IMR-90 (cell line): ENCODE data around the gene PRKACB. TPM values are rescaled to one million over a fixed set of nuclear protein-coding genes. Genes with fewer than 3 reads are reported as not detected.

Source experiments
- ATAC-seq: fragments of 200-7000 bp; cut with Tn5 transposase; 2 replicates; pipeline ENCODE4 v1.9.1; 2020; ENCODE audit warnings: low read depth, mild to moderate bottlenecking, moderate library complexity
- BruUV-seq: library from RNA; stranded (reverse); fragments of 400-500 nt; replicated peaks from 2 replicates; lab custom pipeline; 2021; lab: Mats Ljungman, UMichigan
- CTCF ChIA-PET: fragments of 300-600 bp; formaldehyde crosslinking; extraction: SDS; loops from one replicate; lab custom pipeline; 2021; ENCODE audit warnings: antibody characterized with exemption; lab: Yijun Ruan, JAX
- POLR2A ChIA-PET: fragments of 300-600 bp; sonication (Branson Sonifier 250); formaldehyde crosslinking; loops from one replicate; lab custom pipeline; 2022; ENCODE audit warnings: antibody characterized with exemption; ENCODE audit not compliant: unreplicated experiment; lab: Charles Lee
- DNase-seq: peaks from one replicate; pipeline ENCODE4 v3.0.0; 2013
- H2AFZ ChIP-seq: replicated peaks from 2 replicates; pipeline ENCODE3; 2013; ENCODE audit warnings: low read length, mild to moderate bottlenecking; ENCODE audit not compliant: poor library complexity
- H2AK5ac ChIP-seq: 2 replicates; pipeline ENCODE4 v1.6.1; 2013; ENCODE audit warnings: low read depth, low read length, inconsistent platforms
- H2AK9ac ChIP-seq: replicated peaks from 2 replicates; pipeline ENCODE3; 2013; ENCODE audit warnings: mild to moderate bottlenecking, low read depth, low read length, moderate library complexity; ENCODE audit not compliant: poor library complexity
- H2BK120ac ChIP-seq: 2 replicates; pipeline ENCODE4 v1.6.1; 2013; ENCODE audit warnings: low read depth, low read length, inconsistent platforms
- H2BK15ac ChIP-seq: 3 replicates; pipeline ENCODE4 v1.6.1; 2013; ENCODE audit warnings: low read depth, low read length, inconsistent platforms
- H2BK20ac ChIP-seq: 2 replicates; pipeline ENCODE4 v1.6.1; 2013; ENCODE audit warnings: low read depth, mild to moderate bottlenecking, inconsistent platforms, low read length, moderate library complexity
- H2BK5ac ChIP-seq: 2 replicates; pipeline ENCODE4 v1.6.1; 2013; ENCODE audit warnings: mild to moderate bottlenecking, low read depth, low read length, inconsistent platforms; ENCODE audit not compliant: poor library complexity, severe bottlenecking
- H3K14ac ChIP-seq: replicated peaks from 2 replicates; pipeline ENCODE4 v1.6.1; 2013; ENCODE audit warnings: low read depth, low read length, inconsistent platforms
- H3K18ac ChIP-seq: 2 replicates; pipeline ENCODE4 v1.6.1; 2013; ENCODE audit warnings: low read depth, low read length, control low read depth
- H3K23ac ChIP-seq: 2 replicates; pipeline ENCODE4 v1.6.1; 2013; ENCODE audit warnings: low read depth, low read length, inconsistent platforms
- H3K27ac ChIP-seq: 2 replicates; pipeline ENCODE4 v1.5.1; 2013; ENCODE audit warnings: mild to moderate bottlenecking, control low read depth, low read length; ENCODE audit not compliant: insufficient read depth
- H3K27me3 ChIP-seq: 2 replicates; pipeline ENCODE4 v1.6.1; 2013; ENCODE audit warnings: low read length; ENCODE audit not compliant: control insufficient read depth, insufficient read depth
- H3K36me3 ChIP-seq: 2 replicates; pipeline ENCODE4 v1.6.1; 2013; ENCODE audit warnings: low read length, mixed read lengths; ENCODE audit not compliant: control insufficient read depth, insufficient read depth
- H3K4ac ChIP-seq: 2 replicates; pipeline ENCODE4 v1.6.1; 2013; ENCODE audit warnings: low read depth, low read length, inconsistent platforms
- H3K4me1 ChIP-seq: 2 replicates; pipeline ENCODE4 v1.6.1; 2013; ENCODE audit warnings: low read length, mixed read lengths; ENCODE audit not compliant: control insufficient read depth, insufficient read depth
- H3K4me2 ChIP-seq: 2 replicates; pipeline ENCODE4 v1.6.1; 2013; ENCODE audit warnings: low read depth, mild to moderate bottlenecking, control low read depth, low read length, moderate library complexity
- H3K4me3 ChIP-seq: 2 replicates; pipeline ENCODE4 v1.5.1; 2013; ENCODE audit warnings: low read depth, mild to moderate bottlenecking, control low read depth, low read length, moderate library complexity; ENCODE audit not compliant: insufficient read depth
- H3K56ac ChIP-seq: 2 replicates; pipeline ENCODE4 v1.6.1; 2013; ENCODE audit warnings: low read length, inconsistent platforms; ENCODE audit not compliant: insufficient read depth; ENCODE audit errors: extremely low read depth
- H3K79me1 ChIP-seq, 2 experiments: 2 replicates each; pipeline ENCODE4 v1.6.1; 2013; ENCODE audit warnings: low read length in 2 of 2, inconsistent platforms in 1 of 2, low read depth in 1 of 2
- H3K9ac ChIP-seq: 2 replicates; pipeline ENCODE4 v1.6.1; 2013; ENCODE audit warnings: low read depth, low read length, control low read depth
- H3K9me1 ChIP-seq: 2 replicates; pipeline ENCODE4 v1.6.1; 2013; ENCODE audit warnings: low read length, inconsistent platforms; ENCODE audit not compliant: insufficient read depth
- H3K9me3 ChIP-seq: 2 replicates; pipeline ENCODE4 v1.6.1; 2013; ENCODE audit warnings: low read length; ENCODE audit not compliant: control insufficient read depth, insufficient read depth
- H4K20me1 ChIP-seq: 2 replicates; pipeline ENCODE4 v1.6.1; 2013; ENCODE audit warnings: low read length, inconsistent platforms; ENCODE audit not compliant: insufficient read depth
- H4K5ac ChIP-seq: 2 replicates; pipeline ENCODE4 v1.6.1; 2013; ENCODE audit warnings: mild to moderate bottlenecking, low read depth, low read length, control low read depth
- H4K8ac ChIP-seq, 2 experiments: 2 replicates each; pipeline ENCODE4 v1.6.1; 2013; ENCODE audit warnings: low read depth in 2 of 2, low read length in 2 of 2, control low read depth in 1 of 2, inconsistent platforms in 1 of 2
- H4K91ac ChIP-seq: 2 replicates; pipeline ENCODE4 v1.6.1; 2013; ENCODE audit warnings: low read depth, low read length, inconsistent platforms; ENCODE audit not compliant: insufficient read depth
- BHLHE40 ChIP-seq: fragments of 150-350 bp; IDR thresholded peaks from 2 replicates; pipeline ENCODE4 v1.6.1; 2016; ENCODE audit warnings: mild to moderate bottlenecking, low read depth, low read length
- CEBPB ChIP-seq: IDR thresholded peaks from 2 replicates; pipeline ENCODE4 v1.6.1; 2012; ENCODE audit warnings: low read depth, low read length, improper control_type of control experiment
- CHD1 ChIP-seq: IDR thresholded peaks from 2 replicates; pipeline ENCODE4 v1.6.1; 2012; ENCODE audit warnings: low read depth, low read length, improper control_type of control experiment
- MAFK ChIP-seq: IDR thresholded peaks from 2 replicates; pipeline ENCODE4 v1.6.1; 2012; ENCODE audit warnings: low read depth, low read length, improper control_type of control experiment
- MAZ ChIP-seq: IDR thresholded peaks from 2 replicates; pipeline ENCODE4 v1.6.1; 2012; ENCODE audit warnings: low read depth, mild to moderate bottlenecking, low read length, improper control_type of control experiment, moderate library complexity, borderline replicate concordance
- NFE2L2 ChIP-seq: fragments of 150-350 bp; IDR thresholded peaks from 2 replicates; pipeline ENCODE4 v1.6.1; 2016; ENCODE audit warnings: low read depth, mild to moderate bottlenecking, low read length
- POLR2A ChIP-seq: IDR thresholded peaks from 2 replicates; pipeline ENCODE4 v1.6.1; 2012; ENCODE audit warnings: mild to moderate bottlenecking, low read depth, low read length
- RAD21 ChIP-seq: IDR thresholded peaks from 2 replicates; pipeline ENCODE4 v1.6.1; 2012; ENCODE audit warnings: low read length, improper control_type of control experiment
- RFX5 ChIP-seq: IDR thresholded peaks from 2 replicates; pipeline ENCODE4 v1.8.0; 2012; ENCODE audit warnings: low read depth, mild to moderate bottlenecking, low read length, moderate library complexity
- SMC3 ChIP-seq: fragments of 150-350 bp; IDR thresholded peaks from 2 replicates; pipeline ENCODE4 v1.6.1; 2016; ENCODE audit warnings: low read depth, mild to moderate bottlenecking, antibody characterized with exemption, low read length, moderate library complexity
- dilution Hi-C: fragments of 300-500 bp; cut with HindIII; formaldehyde crosslinking; loops from one replicate; pipeline ENCODE4 v1.14.3; 2018; ENCODE audit warnings: low sequenced_read_pairs; ENCODE audit not compliant: unreplicated experiment
- in situ Hi-C: fragments of 300-500 bp; cut with MboI; formaldehyde crosslinking; loops from 3 replicates; pipeline ENCODE4 v1.14.3; 2019; ENCODE audit warnings: low sequenced_read_pairs, inconsistent platforms, mixed read lengths
- intact Hi-C: fragments of 100-400 bp; cut with micrococcal nuclease; formaldehyde crosslinking; loops from 2 replicates; pipeline ENCODE4 v1.10.0; 2022
- polyA plus RNA-seq, 3 experiments: library from polyadenylated mRNA; depleted of rRNA; stranded (reverse); fragments of >200 nt; gene quantifications; 2 replicates each; pipeline ENCODE4 v1.2.3, GENCODE V29; 2012; ENCODE audit warnings: low replicate concordance in 1 of 3
- total RNA-seq: library from RNA; depleted of rRNA; stranded (reverse); fragments of >200 nt; gene quantifications from 2 replicates; pipeline ENCODE4 v1.2.3, GENCODE V29; 2012
- TF ChIP-seq, protein P1 (sequence below): fragments of 150-350 bp; IDR thresholded peaks from 2 replicates; pipeline ENCODE4 v1.6.1; 2017; ENCODE audit warnings: mild to moderate bottlenecking, antibody characterized with exemption, low read length, low read depth
- TF ChIP-seq, protein P2 (sequence below): conservative IDR thresholded peaks from 2 replicates; pipeline ENCODE4 v1.5.1; 2012; ENCODE audit warnings: mild to moderate bottlenecking, low read depth, low read length, improper control_type of control experiment
- TF ChIP-seq, protein P3 (sequence below): fragments of 150-350 bp; IDR thresholded peaks from 2 replicates; pipeline ENCODE4 v1.6.1; 2016; ENCODE audit warnings: low read depth, mild to moderate bottlenecking, low read length, moderate library complexity, borderline replicate concordance

PRKACB gene
- total and polyA plus RNA-seq, 2 of the 4 experiments (the other 2 are of a cell fraction) = 8.2 to 8.3 TPM

DNA sequence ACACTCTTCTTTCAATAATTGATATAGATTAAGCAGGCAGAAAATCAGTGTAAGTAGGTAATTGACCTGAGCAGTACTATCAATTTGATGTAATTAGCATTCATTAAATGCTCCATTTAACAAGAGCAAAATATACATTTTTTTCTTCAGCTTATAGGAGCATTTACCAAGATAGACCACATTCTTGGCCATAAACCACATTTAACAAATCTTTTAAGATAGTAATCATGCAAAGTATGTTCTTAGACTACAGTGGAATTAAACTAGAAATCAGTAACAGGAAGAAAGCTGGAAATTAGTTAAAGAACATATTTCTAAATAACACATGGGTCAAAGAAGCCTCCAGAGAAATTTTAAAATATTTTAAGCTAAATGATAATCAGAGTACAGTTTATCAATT is 8.7 kb upstream of the PRKACB start:
- POLR2A ChIA-PET = no interaction called here
- Histone ChIP-seq H2BK15ac (no peak overlapping the region), H4K20me1 (no peaks in the 10 kb centered on the region), H2BK20ac (no peak overlapping the region), H4K5ac (no peak overlapping the region), H3K9ac (no peak overlapping the region), H3K4me3 (no peak overlapping the region), H3K4me1 (no peaks in the 10 kb centered on the region), H3K18ac (no peak overlapping the region), H2BK120ac (no peak overlapping the region), H3K4ac (no peak overlapping the region), H3K14ac (no peak overlapping the region), H3K9me1 (no peaks in the 10 kb centered on the region), H2AFZ (no peak overlapping the region), H2AK9ac (no peak overlapping the region), H3K27ac (no peak overlapping the region), H3K9me3 (no peaks in the 10 kb centered on the region), H2BK5ac (no peak overlapping the region), H4K8ac (no peak overlapping the region; a peak in 1 of 4 replicates), H4K91ac (no peak overlapping the region), H3K27me3 (no peaks in the 10 kb centered on the region), H2AK5ac (no peak overlapping the region), H3K23ac (no peak overlapping the region), H3K4me2 (no peak overlapping the region), H3K56ac (no peak overlapping the region), H3K79me1 (no peaks in the 10 kb centered on the region), H3K36me3 (peaks cover 1% of the 10 kb centered on the region; the same call in 1 of the 2 replicates)
- ATAC-seq (no peak), DNase-seq (no peak)
- dilution Hi-C loops (loop anchor here (25.0 kb wide), 1 partner anchor 302 kb away; no protein-coding TSS in a partner anchor), intact Hi-C loops (no loop called here), in situ Hi-C loops (loop anchor here (10.0 to 25.0 kb wide), 3 partner anchors 477 to 789 kb away; no protein-coding TSS in a partner anchor)
- no TSS peak for BruUV-seq
- no peak for TF ChIP-seq BHLHE40
- no peak for TF ChIP-seq POLR2A
- no peak for TF ChIP-seq RFX5
- TF ChIP-seq, protein P1, sequence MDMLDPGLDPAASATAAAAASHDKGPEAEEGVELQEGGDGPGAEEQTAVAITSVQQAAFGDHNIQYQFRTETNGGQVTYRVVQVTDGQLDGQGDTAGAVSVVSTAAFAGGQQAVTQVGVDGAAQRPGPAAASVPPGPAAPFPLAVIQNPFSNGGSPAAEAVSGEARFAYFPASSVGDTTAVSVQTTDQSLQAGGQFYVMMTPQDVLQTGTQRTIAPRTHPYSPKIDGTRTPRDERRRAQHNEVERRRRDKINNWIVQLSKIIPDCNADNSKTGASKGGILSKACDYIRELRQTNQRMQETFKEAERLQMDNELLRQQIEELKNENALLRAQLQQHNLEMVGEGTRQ = no peak
- TF ChIP-seq CHD1 = no peak
- TF ChIP-seq, protein P2, sequence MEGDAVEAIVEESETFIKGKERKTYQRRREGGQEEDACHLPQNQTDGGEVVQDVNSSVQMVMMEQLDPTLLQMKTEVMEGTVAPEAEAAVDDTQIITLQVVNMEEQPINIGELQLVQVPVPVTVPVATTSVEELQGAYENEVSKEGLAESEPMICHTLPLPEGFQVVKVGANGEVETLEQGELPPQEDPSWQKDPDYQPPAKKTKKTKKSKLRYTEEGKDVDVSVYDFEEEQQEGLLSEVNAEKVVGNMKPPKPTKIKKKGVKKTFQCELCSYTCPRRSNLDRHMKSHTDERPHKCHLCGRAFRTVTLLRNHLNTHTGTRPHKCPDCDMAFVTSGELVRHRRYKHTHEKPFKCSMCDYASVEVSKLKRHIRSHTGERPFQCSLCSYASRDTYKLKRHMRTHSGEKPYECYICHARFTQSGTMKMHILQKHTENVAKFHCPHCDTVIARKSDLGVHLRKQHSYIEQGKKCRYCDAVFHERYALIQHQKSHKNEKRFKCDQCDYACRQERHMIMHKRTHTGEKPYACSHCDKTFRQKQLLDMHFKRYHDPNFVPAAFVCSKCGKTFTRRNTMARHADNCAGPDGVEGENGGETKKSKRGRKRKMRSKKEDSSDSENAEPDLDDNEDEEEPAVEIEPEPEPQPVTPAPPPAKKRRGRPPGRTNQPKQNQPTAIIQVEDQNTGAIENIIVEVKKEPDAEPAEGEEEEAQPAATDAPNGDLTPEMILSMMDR = no peak
- no peak for TF ChIP-seq CEBPB
- TF ChIP-seq, protein P3, sequence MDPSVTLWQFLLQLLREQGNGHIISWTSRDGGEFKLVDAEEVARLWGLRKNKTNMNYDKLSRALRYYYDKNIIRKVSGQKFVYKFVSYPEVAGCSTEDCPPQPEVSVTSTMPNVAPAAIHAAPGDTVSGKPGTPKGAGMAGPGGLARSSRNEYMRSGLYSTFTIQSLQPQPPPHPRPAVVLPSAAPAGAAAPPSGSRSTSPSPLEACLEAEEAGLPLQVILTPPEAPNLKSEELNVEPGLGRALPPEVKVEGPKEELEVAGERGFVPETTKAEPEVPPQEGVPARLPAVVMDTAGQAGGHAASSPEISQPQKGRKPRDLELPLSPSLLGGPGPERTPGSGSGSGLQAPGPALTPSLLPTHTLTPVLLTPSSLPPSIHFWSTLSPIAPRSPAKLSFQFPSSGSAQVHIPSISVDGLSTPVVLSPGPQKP = no peak
- TF ChIP-seq MAZ = no peak
- TF ChIP-seq SMC3 = no peak
- no peak for TF ChIP-seq RAD21
- no peak for TF ChIP-seq MAFK
- no peak for TF ChIP-seq NFE2L2
- CTCF ChIA-PET = no interaction called here
